Activated T-cell treated with anti-CD3 and anti-CD28 coated beads for 4 hours (primary cell): ENCODE measurements around the gene CHN1.

Experiments used
- DNase-seq: peaks from one replicate; pipeline ENCODE4 v3.0.0-alpha.2; 2020

The CHN1 gene

DNA sequence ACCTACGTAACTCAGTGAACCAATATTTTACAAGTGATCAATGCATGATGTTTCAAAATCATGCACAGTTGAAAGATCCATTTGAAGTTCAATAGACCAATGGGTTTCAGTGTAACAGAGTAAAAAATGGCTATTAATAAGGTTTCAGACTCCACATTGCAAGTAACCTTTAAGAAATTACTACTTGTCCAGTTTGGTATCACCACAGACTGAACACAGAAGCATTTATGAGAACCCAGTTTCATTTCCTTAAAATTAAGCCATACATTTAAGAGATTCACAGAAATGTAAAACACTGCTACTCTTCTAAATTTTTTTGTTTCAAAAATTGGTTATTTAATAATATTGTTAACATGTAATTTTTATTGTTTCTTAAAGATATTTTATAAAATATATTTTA, 142.0 kb downstream of the CHN1 start:
- no peak for DNase-seq

DNA sequence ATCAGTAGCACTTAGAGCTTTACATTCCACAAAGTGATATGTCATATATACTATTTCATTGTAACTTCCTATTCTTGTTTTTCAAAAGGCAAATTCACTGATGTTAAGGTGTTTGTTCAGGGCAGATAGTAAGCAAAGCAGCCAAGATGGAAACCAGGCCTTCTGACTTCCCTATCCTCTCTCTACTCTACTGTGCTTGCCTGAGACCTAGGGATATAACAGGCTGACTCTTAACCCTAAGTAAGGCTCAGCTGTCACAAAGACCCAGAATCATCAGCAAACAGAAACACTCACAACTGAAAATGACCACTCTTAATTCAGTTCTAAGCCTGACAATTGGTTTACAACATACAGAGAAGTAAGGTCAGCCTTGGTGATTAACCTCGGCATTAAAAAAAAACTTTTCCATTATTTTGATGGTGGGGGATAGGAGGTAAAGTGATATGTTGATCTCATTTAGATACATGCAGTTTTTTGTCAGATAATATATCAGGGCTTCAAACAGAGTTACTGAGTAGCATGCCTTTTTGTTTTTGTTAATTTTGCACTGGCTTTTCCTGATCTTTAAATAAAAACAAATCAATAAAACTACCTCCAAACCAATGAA, 145.5 kb downstream of the CHN1 start:
- DNase-seq = no peak

DNA sequence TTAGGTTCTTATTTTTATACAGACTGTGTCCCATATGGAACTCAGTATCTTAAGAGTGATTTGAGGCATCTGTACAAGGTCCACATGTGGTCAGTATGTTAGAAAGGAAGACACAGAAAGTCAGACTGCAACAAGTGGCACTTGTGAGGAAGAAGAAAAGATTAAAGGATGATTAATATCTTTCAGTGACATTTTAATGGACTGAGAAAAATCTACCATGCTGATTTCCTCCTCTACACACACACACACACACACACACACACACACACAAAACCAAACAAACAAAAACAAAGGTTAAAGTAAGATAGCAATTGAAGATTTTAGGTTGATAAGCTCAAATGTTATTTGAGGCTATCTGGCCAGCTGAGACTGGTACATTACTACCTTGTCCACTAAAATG, 146.4 kb downstream of the CHN1 start:
- DNase-seq = no peak

DNA sequence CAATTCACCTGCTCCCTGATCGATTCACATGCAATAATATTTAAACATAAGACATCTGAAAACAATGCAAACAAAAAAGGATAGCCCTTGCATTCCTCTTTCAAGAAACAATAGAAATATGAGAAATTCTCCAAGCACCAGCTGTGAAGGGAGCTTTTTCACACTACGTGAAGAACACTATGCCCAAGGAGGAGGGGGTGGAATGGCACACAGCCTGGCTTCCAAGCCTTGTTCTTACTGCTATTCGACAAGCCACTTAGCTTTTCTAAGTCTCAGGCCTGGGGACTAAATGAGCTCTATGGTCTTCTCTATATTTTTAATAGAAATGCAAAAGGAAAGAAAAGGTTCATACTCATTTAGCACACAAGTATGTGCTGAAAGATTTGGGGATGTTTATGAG, 148.7 kb downstream of the CHN1 start:
- no peak for DNase-seq

DNA sequence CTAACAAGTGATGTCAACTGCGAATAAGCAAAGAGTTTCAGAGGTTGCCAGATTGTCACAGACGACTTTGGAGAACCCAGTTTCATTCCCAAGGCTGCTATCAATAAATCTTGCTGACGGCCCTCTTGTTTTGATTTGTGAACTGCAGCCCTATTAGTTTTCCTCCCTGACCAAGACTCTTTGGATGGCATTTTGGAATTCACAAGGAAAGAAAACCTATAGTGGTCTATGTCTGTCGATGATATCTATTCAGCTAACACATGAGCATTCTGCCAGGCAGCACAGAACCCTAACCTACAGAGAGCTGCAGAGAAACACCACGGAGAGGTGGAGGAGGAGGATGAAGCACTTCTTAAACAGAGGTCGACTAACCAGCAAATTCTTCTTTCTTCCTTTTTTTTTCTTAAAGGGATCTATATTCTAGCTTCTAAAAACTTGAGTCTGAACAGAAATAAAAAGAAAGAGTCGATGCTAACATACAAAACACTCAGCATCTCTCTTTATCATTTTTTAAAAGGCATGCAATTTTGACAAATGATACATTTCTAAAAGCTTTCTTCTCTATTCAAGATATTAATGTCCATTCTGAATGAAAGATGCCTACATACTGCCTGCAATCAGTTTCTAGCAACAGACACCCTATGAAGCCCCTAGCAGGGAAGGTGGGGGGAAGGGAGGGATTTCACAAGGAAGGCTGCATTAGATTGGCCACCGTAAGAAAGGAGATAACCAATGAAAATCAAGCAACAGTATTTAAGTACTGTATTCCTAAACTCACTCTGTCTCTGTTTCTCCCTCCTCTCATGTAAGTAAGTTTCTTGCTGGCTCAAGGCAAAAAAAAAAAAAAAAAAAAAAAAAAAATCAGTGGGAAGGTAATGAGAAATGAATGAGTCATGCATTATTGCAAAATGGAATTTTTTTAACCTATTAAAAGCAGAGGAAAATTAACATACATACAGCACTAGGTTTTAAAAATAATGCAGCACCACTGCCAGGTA, 157.9 kb downstream of the CHN1 start:
- no peak for DNase-seq

DNA sequence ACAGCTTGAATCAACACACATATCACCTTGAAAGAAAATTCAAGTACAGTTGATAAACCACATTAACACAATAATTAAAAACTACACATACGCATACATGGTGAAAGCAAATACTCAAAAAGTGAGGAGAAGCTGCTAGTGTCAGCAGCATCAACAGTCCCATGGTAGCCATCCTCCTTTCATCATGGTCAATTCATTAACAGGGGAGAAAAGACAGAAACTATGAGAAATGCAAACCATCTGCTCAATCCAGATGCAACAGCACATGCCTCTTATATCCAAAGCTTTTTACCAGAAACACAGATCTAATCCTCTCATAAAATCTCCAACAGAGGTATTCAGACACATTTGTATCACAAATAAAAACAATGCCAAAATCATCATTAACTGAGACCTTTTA, 159.0 kb downstream of the CHN1 start:
- no peak for DNase-seq

DNA sequence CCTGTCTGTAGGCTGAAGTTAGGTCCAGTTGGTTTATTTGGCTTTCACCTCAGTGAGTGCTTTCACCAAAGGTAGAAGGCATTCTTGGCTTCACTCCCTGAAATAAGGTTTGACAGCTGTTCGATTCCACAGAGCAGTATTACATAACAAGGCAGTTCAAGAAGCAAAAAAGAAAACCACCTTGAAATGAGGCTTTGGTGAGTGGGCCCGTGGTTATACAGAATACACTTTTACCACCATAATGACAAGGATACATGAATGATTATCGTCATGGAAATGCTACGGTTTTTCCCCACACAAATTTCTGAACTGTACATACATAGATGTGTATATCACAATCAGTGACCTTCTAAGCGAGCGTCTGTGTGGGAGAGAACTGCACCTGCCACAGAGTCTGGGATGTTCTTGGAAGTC, 160.9 kb downstream of the CHN1 start:
- DNase-seq = no peak

DNA sequence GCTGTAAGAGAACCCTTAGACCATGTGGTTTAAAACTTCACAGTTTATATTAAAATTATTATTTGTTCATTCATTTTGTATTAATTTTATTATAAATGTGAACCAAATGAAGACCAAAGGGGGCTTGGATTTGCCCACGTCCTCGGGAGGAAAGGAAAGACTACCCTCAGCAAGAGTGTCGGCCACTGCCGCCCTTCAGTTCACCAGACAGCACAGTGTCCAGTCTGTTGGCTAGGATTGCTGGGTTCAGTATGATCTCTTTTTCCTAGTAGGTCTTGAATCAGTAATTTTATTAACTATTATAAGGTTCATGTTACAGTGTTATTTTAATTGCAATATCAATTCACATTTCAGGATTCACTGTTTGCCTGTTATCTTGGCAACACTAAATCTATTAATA, 162.7 kb downstream of the CHN1 start:
- no peak for DNase-seq

DNA sequence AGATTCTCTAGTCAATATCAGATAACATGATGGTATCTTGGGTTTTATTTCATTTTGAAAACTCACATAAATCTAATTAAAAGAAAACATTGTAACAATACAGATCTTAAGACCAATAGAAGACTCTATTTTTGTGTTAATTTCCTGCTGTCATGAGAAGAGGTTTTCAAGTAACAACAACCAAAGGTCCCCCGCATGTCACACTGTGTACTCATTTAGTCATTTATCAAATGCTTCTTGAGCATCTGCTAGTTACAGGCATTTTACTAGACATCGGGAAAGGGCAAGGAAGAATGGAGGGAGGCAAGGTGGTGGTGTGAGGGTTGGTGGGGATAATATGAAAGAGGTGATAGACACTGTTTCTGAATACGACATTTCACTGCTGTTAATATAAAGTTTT, 163.2 kb downstream of the CHN1 start:
- no peak for DNase-seq

DNA sequence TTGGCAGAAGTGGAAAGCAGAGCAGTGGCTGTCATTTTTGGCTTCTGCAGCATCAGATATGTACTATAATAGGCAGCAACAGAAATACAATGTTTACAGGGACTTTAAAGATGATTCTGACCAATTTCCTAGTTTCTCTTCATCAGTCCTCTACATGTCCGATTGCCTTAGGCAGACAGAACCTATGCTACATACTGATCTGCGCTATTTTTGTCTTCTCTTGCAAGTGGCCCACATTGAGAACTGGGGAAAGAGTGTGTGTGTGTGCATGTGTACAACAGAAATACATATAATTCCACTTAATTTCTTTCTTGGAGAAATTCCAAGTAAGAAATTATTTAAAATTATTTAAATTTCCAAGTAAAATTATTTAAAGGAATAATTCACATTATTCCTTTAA, 163.8 kb downstream of the CHN1 start:
- DNase-seq = no peak

DNA sequence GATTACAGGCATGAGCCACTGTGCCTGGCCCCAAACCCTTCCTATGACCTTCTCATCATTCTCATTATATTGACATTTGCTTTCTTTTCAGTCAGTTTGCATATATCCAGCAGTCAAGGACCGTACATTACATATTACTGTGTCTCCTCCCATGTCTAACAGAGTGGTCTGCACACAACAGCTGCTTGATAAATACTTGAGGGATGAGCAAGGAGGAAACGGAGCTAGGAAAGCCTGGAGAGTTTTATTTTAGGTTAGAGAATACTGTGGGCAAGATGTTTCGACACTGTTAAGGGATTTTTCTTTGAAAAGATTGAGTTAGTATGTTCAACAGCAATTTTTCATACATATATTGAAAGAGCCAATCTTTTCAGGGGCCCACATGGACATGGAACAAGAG, 164.7 kb downstream of the CHN1 start:
- DNase-seq = no peak

DNA sequence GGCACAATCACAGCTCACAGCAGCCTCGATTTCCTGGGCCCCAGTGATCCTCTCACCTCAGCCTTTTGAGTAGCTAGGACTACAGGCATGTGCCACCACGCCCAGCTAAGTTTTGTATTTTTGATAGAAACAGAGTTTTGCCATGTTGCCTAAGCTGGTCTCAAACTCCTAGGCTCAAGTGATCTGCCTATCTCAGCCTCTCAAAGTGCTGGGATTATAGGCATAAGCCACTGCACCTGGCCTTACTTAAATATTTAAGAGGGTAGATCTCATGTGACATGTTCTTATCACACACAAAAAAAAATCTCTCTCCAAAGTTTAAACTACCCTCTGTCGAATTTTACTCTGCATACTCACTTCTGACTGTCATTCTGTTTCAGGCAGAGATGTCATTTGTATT, 165.5 kb downstream of the CHN1 start:
- DNase-seq = no peak

DNA sequence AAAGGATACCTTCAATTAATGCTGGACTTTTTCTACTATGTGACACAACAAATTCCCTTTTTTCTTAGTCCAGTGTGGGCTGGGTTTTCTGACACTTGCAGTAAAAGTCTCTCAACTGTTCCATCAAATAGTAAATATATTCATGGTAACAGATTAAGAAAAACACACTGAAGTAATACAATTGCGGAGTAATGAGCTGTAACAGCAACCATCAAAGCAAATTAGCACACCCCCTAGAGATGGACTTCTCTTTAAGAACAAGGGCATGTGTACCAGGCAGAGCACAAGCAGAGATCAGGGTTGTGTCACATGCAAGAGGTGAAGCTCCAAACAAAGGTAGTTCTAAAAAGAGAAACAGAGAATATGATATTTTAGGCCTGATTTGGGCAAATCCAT, 168.2 kb downstream of the CHN1 start:
- DNase-seq = no peak

DNA sequence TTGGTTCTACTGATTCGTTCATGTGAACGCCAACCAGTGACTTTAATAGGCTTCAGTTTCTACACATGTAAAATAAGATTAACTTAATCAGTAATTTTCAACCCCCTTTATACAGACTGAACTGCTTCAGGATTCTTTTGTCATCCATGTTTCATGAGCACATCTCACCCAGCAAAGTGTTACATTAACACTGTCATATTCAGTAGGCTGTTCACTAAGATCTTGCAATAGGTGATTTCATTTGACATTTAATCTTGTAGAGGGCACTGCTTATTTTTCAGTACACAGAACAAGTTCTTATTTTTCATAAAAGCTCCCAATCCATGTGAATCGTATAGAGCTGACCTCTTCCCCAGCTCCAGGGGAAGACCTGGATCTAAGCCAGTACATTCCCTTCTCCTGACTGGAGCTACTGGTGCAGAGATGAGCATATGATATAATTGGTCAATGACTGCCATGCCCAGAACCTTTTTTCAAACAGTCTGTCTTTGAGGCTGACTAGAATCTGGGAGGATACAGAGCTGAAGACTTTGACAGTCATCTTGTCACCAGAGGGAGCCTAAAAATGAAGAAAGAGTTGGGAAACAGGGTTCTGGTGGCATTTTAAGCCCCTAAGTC, 168.7 kb downstream of the CHN1 start:
- DNase-seq = no peak

DNA sequence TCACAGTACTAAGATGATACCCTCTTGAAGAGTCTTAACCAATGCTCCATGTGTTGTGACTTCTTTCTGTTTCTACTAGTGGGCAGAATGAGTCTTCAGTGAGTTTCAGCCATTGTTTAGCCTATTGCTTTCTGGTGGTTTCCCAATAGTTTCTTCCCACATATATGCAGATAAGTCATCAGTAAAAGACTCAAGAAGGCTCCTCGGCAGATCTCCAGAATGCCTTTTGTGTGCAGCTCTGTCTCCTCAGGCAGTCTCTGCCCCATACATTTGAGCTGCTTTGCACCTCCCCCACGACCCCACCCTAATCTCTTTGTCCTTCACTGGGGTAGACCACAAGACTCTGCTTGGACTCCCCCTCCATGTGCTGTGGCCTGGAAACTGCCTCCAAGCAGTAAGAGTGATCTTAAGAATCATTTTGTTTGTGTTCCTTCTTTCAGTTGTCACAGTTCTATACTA, 169.4 kb downstream of the CHN1 start:
- no peak for DNase-seq

DNA sequence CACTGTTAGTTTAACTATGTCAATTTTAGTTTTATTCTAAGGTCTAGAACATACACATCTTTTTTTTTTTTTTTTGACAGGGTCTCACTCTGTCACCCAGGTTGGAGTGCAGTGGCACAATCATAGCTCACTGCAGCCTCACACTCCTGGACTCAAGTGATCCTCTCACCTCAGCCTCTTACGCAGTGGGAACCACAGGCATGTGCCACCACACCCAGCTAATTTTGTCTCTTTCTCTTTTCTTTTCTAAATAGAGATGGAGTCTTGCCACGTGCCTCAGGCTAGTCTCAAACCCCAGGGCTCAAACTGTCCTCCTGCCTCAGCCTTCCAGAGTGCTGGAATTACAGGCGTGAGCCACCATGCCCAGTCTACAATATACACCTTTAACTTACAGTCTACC, 171.4 kb downstream of the CHN1 start:
- DNase-seq = no peak

DNA sequence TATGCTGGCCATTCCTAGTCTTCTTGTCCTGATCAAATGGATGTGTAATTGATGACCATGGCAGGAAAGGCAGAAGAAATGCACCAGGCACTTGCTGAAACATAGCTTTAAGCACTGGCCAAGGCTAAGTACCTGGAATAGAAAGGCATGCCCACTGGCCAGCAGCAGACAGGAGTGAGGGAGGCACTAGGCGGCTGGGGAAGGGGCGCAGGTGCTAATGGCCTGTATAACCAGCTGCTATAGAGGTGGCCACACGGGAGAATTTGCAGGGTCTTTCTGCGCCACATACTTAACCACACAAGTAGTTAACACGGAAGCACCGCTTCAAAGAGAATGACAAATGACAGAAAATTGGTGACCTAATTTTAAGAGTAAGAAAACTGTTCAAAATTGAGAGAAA, 174.6 kb downstream of the CHN1 start:
- no peak for DNase-seq

DNA sequence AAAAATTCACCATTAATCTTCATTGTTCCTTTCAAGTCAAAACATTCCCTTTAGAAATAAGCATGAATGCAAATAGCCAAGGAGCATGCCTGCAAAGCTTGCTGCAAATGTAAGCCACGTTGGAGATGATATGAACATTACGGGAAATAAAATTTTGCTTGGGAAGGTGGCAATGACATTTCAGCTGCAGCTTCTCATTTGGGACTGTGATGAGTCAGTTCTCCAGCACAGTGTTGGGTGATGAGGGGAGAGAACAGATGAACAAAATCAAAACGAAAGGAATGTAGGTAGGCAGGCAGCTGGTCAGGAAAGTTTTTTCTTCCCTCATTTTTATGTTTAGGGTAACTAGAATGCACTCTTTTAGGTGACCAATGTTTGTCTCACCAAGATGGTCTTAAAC, 175.6 kb downstream of the CHN1 start:
- no peak for DNase-seq

DNA sequence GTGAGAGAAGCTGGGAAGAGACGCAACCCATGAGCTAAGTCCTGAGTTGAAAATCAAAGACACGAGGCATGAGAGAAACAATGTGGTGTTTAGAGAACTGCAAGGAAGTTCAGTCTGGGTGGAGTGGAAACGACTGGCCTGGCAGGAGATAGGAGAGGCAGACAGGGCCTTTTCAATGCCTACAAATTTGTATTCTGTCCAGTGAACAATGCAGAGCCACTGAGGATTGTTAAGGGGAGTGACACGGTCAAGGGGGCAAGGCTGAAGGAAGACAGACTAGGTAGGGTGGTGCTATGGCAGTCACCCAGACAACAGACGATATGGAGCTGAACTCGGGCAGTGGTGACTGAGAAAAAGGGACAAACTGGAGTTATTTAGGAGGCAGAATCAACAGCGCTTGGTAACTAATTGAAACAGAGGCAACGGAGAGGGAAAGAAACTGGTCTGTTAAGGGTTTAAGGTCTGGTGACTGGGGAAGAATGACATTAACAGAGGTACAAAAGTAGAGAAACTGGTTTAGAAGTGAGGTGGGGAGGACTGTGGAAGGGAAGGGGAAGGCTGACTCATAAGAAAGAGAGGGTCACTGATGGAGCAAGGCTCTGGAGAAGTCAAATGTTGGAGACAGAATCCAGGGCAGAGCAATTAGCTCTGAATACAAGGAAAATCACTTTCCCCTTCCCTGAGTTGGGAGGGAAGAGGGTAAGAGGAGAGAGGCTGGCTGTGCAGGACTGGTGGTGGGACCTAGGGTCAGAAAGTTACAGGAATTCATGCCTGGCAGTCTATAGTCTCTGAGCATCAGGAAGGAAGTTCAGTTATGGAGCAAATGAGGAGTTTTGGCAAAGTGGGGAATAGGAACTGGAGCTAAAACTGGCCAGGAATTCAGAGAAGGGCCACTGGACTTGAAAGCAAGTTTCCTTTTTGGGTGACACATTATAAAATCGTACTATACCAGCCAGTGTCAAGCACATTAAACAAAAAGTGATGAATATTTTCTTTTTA, 177.5 kb downstream of the CHN1 start:
- no peak for DNase-seq

DNA sequence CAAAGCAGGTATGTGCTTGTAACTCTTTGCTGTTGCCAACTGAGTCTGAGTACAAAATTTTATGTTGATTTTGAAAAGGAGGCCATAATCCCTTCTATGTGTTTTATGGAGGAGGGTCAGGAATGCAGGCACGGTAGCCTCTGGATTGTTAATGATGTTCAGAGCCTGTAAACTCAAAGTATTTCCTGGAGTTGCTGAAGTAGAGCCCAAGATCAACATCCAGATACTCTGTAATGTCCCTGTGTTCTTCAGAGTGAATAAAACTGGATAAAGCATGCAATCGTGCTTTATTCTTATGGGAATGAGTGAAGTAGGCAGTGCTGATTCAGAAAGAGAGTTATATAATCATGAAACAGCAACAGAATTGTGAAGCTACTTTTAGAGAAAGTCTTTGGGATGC, 179.1 kb downstream of the CHN1 start:
- DNase-seq = no peak

DNA sequence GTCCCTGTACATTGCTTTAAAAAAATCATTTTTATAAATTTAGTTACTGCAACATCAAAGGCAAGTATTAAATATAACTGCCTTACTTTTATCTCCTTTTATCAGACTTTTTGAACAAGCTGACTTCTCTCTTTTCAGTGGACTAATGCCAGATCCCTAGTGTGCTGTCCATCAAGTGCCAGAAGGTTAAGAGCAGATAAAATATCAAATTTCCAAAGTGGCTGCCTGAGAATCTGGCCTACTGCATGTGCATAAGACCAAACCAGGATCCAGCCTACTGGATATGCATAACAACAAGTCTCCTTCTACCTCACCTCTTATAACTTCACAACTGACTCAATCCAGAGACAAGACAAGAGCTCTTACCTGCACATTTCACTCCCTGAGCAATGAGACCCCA, 181.1 kb downstream of the CHN1 start:
- no peak for DNase-seq

DNA sequence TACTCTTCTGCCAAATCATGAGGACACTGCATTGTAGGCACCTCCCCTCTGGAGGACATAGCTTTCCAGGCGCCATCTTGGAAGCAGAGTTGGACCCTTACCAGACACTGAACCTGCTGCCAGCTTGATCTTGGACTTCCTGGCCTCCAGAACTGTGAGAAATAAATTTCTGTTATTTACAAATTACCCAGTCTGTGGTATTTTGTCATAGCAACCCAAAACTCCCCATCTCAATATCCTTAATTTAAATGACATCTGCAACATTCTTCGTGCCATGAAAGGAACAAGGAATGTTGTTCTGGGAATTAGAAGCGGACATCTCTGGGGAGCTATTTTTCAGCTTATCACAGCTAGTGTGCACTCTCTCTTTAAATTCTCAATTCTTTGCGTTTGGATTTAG, 183.6 kb downstream of the CHN1 start:
- no peak for DNase-seq

DNA sequence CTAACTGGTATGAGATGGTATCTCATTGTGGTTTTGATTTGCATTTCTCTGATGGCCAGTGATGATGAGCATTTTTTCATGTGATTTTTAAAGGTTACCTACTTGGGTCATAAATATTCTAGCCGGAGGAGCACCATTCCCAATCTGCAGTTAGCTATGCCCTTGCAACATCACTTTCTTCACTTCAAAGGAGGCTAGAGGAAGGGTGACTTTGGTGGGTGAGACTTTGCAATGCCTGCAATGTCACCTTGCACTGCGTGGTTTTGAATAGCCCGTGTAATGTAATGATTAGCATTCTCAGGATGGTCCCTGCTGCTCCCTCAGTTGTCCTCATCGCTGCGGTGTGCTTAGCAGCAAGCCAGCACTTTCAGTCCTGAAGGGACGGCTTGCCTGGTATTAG, 184.8 kb downstream of the CHN1 start:
- DNase-seq = no peak
